Neural cell (in vitro differentiated cells): ENCODE data around the gene DSCAML1. TPM values are rescaled to one million over a fixed set of nuclear protein-coding genes. Genes with fewer than 3 reads are reported as not detected.

Experiments used
- H2AFZ ChIP-seq: fragments of 200-600, 300-800 bp; sonication (generic), shearing (Covaris generic); 2 replicates; pipeline ENCODE4 v1.6.0; 2014; ENCODE audit warnings: low read depth, mild to moderate bottlenecking, antibody characterized with exemption, low read length, moderate library complexity
- H3F3A ChIP-seq: fragments of 200-600 bp; shearing (Covaris generic); 2 replicates; pipeline ENCODE4 v1.6.1; 2016; ENCODE audit warnings: mild to moderate bottlenecking, moderate library complexity, mixed read lengths, antibody characterized with exemption, low read length; ENCODE audit not compliant: insufficient read depth, poor library complexity, severe bottlenecking
- H3K27ac ChIP-seq: fragments of 200-600, 300-800 bp; sonication (generic), shearing (Covaris generic); 2 replicates; pipeline ENCODE4 v1.5.1; 2014; ENCODE audit warnings: mild to moderate bottlenecking, low read length, moderate library complexity
- H3K27me3 ChIP-seq: fragments of 300-800, 200-600 bp; sonication (generic), shearing (Covaris generic); 2 replicates; pipeline ENCODE4 v1.6.0; 2014; ENCODE audit warnings: mild to moderate bottlenecking, low read depth, low read length, moderate library complexity; ENCODE audit not compliant: insufficient read depth
- H3K36me3 ChIP-seq: fragments of 300-800, 200-600 bp; sonication (generic), shearing (Covaris generic); 2 replicates; pipeline ENCODE4 v1.5.1; 2014; ENCODE audit warnings: mild to moderate bottlenecking, antibody characterized with exemption, low read length, moderate library complexity; ENCODE audit not compliant: insufficient read depth
- H3K4me2 ChIP-seq: fragments of 300-800, 200-600 bp; sonication (generic), shearing (Covaris generic); 2 replicates; pipeline ENCODE4 v1.6.0; 2014; ENCODE audit warnings: mild to moderate bottlenecking, low read length
- H3K4me3 ChIP-seq: fragments of 300-800, 200-600 bp; sonication (generic), shearing (Covaris generic); 2 replicates; pipeline ENCODE4 v1.5.1; 2014; ENCODE audit warnings: mild to moderate bottlenecking, low read length, moderate library complexity
- H3K79me2 ChIP-seq: fragments of 200-600 bp; shearing (Covaris generic); replicated peaks from 2 replicates; pipeline ENCODE4 v1.6.0; 2014; ENCODE audit warnings: mild to moderate bottlenecking, low read length, moderate library complexity; ENCODE audit not compliant: insufficient read depth
- H3K9ac ChIP-seq: fragments of 300-800, 200-600 bp; sonication (generic), shearing (Covaris generic); 2 replicates; pipeline ENCODE4 v1.6.1; 2016; ENCODE audit warnings: mild to moderate bottlenecking, low read length, mixed read lengths
- H3K9me2 ChIP-seq: fragments of 200-600 bp; shearing (Covaris generic); 2 replicates; pipeline ENCODE4 v1.6.1; 2016; ENCODE audit warnings: mild to moderate bottlenecking, low read length, mixed read lengths; ENCODE audit not compliant: insufficient read depth
- H3K9me3 ChIP-seq: fragments of 200-600, 300-800 bp; sonication (generic), shearing (Covaris generic); 2 replicates; pipeline ENCODE4 v1.6.1; 2016; ENCODE audit warnings: mild to moderate bottlenecking, mixed run types, low read length, moderate library complexity, mixed read lengths
- H4K20me1 ChIP-seq: fragments of 200-600 bp; shearing (Covaris generic); 2 replicates; pipeline ENCODE4 v1.6.1; 2016; ENCODE audit warnings: mild to moderate bottlenecking, mixed run types; ENCODE audit not compliant: insufficient read depth
- CTCF ChIP-seq: fragments of 450-650 bp; IDR thresholded peaks from 2 replicates; pipeline ENCODE4 v1.5.1; 2014; ENCODE audit warnings: antibody characterized with exemption, mild to moderate bottlenecking, moderate library complexity; ENCODE audit not compliant: poor library complexity, severe bottlenecking
- EP300 ChIP-seq: fragments of 450-650 bp; conservative IDR thresholded peaks from 2 replicates; pipeline ENCODE4 v1.6.1; 2014; ENCODE audit warnings: antibody characterized with exemption, mild to moderate bottlenecking, moderate library complexity; ENCODE audit not compliant: poor library complexity, severe bottlenecking
- EZH2 ChIP-seq: fragments of 200-600, 300-800 bp; shearing (Covaris generic), sonication (generic); IDR thresholded peaks from 2 replicates; pipeline ENCODE4 v1.6.1; 2014; ENCODE audit warnings: antibody characterized with exemption, low read length, borderline replicate concordance, mild to moderate bottlenecking; ENCODE audit not compliant: insufficient read depth, poor library complexity, severe bottlenecking
- MXI1 ChIP-seq: fragments of 450-650 bp; conservative IDR thresholded peaks from 2 replicates; pipeline ENCODE4 v1.6.1; 2014; ENCODE audit warnings: antibody characterized with exemption, mild to moderate bottlenecking; ENCODE audit not compliant: poor library complexity, severe bottlenecking
- POLR2AphosphoS5 ChIP-seq: IDR thresholded peaks from 2 replicates; pipeline ENCODE4 v1.6.1; 2012
- RAD21 ChIP-seq: fragments of 450-650 bp; conservative IDR thresholded peaks from 2 replicates; pipeline ENCODE4 v1.6.1; 2014; ENCODE audit warnings: antibody characterized with exemption, mild to moderate bottlenecking, moderate library complexity
- REST ChIP-seq: IDR thresholded peaks from 2 replicates; pipeline ENCODE4 v1.6.1; 2012; ENCODE audit warnings: borderline replicate concordance
- SMC3 ChIP-seq: fragments of 450-650 bp; conservative IDR thresholded peaks from 2 replicates; pipeline ENCODE4 v1.6.1; 2014; ENCODE audit warnings: antibody characterized with exemption, mild to moderate bottlenecking, moderate library complexity; ENCODE audit not compliant: poor library complexity
- TAF1 ChIP-seq: IDR thresholded peaks from 2 replicates; pipeline ENCODE4 v1.6.1; 2012; ENCODE audit warnings: low read depth
- polyA plus RNA-seq: library from polyadenylated mRNA; depleted of rRNA; stranded (reverse); fragments of >200 nt; gene quantifications from 2 replicates; pipeline ENCODE4 v1.2.3, GENCODE V29; 2014

DSCAML1 gene
- polyA plus RNA-seq, 1 donor from 2014 or later = 1.3 TPM

- H3K27ac ChIP-seq = no peak overlapping the region
- H2AFZ ChIP-seq = no peak overlapping the region
- no peaks in the 10 kb centered on the region for H3K9me3 ChIP-seq
- no peaks in the 10 kb centered on the region for H3K36me3 ChIP-seq
- no peak overlapping the region for H3K4me2 ChIP-seq
- H3K79me2 ChIP-seq = no peaks in the 10 kb centered on the region
- H3K27me3 ChIP-seq = no peaks in the 10 kb centered on the region
- H4K20me1 ChIP-seq = no peaks in the 10 kb centered on the region
- H3K4me3 ChIP-seq = no peak overlapping the region
- TF ChIP-seq SMC3 = no peak
- no peak for TF ChIP-seq EZH2
- TF ChIP-seq CTCF = no peak
- TF ChIP-seq TAF1 = no peak
- TF ChIP-seq POLR2AphosphoS5 = no peak
- no peak for TF ChIP-seq RAD21
- no peak for TF ChIP-seq MXI1
- no peak for TF ChIP-seq REST
- no peak for TF ChIP-seq EP300
- H3K9ac ChIP-seq = no peak overlapping the region
- no peaks in the 10 kb centered on the region for H3F3A ChIP-seq
- H3K9me2 ChIP-seq = no peaks in the 10 kb centered on the region
These were observed 31.8 kb upstream of the DSCAML1 start for GRCh38 chr11:117828611-117829368.

DNA sequence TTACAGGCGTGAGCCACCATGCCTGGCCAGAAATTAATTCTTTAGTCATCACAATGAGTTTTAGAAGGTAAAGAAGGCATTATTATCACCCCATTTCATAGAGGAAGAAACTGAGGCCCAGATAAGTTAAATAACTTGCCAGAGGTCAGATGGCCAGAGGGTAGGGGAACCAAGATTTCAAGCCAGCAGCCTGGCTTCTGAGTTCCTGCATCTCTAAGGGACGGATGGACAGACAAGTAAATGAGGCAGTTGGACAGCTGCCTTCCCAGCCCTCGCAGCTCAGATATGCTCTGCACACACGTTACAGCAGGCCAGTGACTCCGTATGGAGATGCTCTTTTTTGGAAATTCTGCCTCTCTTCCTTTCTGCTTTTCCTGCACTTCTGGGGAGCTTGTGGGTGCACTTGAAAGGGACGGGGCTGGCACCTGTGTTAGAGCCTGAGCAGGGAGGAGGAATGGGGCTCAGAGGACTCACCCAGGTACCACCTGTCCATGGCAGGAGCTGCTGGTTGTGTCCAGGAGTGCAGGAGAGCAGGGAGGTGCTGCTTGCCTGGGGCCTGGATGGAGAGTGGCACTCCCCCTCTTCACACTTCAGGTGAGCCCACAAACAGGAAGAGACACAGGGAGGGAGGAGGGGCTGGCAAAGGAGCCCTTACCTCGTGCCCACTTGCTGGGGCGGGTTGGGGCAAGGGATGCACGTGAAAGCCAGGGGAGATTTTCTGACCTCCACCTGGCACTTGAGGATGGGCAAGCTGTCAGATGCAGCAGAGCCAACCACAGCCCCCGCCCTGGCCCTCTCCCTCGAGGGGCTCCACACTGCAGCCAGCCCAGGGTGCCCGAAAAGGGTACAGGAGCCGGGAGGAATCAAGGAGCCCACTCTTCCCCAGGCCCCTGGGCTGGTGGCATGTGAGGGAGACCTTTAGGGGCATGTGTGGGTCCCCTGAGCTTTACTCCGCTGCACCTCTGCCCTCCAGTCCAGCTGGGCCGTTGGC is 30.8 kb upstream of the DSCAML1 start:
- Histone ChIP-seq H3K36me3 (no peaks in the 10 kb centered on the region), H3K4me3 (no peak overlapping the region), H3K9ac (no peak overlapping the region), H3K9me2 (no peaks in the 10 kb centered on the region), H3K79me2 (no peaks in the 10 kb centered on the region), H3K4me2 (no peak overlapping the region), H3F3A (no peaks in the 10 kb centered on the region), H4K20me1 (no peaks in the 10 kb centered on the region), H2AFZ (no peak overlapping the region), H3K9me3 (no peaks in the 10 kb centered on the region), H3K27me3 (no peaks in the 10 kb centered on the region), H3K27ac (no peak overlapping the region)
- TF ChIP-seq CTCF (no peak), POLR2AphosphoS5 (no peak), EZH2 (no peak), SMC3 (no peak), RAD21 (no peak), EP300 (no peak), REST (no peak), MXI1 (no peak), TAF1 (no peak)
